GM19452 (cell line): ENCODE data around the gene RNF43.

Experiments
- ATAC-seq: cut with Tn5 transposase; IDR thresholded peaks from one replicate; pipeline ENCODE4 v1.9.1; 2021; ENCODE audit not compliant: unreplicated experiment

The RNF43 gene

DNA sequence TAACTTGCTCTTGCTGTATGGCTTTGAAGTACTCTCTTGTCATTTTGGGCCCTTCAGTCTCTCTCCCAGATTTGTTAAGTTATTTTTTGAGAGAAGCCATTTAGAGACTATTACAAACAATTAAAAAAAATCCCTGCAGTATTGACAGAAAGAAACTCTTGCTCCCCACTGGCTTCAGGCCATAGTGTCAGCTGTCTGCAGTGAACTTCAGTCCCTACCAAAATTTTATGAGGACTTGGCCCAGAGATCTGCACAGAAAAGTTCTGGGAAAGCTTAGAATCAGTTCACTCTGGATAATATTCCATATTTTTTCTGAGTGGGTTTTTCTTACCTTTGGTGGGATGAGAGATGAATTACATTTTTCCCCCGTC lies 34.5 kb downstream of the RNF43 start:
- no peak for ATAC-seq

DNA sequence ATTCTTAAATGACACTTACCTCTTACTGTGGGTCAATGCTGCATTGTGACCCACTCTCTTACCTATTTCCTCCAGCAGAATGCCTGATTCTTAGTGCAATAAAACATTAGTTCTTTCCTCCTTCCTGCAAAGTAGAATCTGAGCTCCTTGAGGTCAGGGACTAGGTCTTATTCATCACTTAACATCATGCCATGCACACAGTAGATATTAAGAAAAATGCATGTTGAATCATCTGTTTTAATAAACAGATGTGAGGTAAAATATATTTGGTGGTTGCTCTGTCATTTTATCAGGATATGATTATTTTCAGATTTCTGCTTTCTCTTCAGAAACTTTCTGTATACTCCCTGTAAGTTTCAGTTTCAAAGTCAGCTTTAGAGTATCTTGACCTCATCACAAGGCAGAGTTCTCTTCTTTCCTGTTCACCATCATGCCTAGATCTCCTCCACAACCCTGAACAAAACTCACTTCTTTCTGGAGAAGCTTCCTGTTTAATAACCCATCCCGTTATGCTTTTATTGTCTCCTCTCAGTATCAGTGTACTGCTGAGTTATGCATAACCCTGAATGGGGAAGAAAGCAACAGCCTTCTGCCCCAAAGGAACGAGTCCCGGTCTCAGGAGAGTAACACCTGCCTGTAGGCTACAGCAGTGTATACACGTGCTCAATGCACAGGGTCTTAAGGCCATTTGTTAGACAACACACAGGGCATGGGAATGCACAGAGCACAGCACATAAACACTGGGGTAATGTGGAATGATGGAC lies 35.0 kb downstream of the RNF43 start:
- ATAC-seq, result no peak

DNA sequence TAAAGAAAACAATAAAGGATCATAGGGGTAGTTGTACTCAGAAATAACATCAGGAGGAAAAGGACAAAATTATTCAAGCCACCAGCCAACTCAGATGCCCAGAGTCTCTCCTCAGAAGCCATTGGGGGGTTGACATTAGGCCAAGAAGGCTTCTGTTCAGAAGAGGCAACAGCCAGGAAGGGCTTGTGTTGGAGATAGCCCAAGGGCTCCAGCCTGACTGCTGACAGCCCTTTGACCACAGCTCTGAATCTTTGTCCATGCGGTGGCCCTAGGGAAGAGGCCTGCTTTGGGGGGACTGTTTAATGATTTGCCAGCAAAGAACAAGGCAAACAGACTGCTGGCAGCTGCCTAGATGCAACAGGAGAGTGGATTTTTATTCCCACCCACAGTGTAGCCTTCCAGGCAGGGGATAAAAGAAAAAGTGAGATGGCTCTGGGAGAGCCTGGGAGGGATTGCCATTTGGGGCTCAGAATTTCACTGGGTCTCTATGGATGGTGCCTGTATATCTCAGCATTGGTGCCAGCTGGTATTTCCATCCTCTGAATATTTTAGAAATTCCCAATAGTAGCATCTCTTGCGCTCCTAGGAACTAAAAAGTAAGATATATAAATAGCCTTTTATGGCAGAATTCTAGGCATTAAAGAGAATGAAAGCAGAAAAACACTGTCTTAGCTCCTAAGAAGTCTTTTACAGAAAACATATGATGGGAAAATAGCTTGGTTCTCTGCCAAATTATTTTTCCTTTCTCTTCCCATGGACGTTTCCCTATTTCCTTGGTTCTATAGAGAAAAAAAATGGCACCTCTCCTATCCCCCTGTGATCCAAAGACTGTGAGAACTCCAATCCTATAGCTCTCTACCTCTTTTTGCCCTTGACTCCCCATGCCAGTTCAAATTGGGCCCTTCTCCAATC lies 36.0 kb downstream of the RNF43 start:
- no peak for ATAC-seq

DNA sequence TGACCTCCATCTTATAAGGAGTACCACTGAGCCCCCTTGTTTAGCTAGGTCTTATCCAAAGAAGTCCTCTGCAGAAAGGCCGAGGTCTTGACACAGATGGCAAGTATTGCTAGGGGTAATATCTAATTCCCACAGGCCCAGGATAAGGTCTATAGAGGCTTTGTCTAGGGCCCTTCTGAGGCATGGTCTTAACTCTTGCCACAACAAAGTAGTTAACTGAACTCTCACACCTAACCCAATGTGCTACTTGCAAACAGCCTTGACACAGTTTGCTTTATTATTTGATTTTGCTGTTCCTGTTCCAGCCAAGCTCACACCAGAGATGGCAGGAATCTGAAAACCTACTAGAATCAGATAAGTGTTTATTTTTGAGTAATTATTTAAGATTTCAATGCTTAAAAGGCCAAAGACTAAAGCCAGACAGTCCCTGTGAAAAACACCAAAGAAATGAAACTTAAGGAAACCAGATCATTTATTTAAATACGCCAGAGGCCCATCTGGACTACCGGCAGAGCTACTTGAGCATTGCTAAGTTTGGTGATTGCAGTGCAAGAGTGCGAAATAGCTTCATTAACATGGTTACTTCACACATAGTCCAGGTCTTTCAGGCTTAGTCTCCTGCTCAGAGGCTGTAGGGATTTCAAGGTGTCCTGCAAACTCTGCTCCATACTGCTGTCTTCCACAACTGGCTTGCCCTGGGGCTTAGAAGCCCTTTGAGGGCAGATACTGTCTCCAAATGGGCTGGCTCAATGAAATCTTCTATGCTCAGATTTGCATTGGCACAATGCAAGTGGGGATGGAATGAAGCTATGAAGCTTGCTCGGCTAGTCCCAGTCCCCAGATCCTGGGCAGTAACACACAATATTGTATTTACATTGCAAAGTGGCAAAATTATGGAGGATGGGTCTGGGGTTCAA lies 36.9 kb downstream of the RNF43 start:
- ATAC-seq, result no peak

DNA sequence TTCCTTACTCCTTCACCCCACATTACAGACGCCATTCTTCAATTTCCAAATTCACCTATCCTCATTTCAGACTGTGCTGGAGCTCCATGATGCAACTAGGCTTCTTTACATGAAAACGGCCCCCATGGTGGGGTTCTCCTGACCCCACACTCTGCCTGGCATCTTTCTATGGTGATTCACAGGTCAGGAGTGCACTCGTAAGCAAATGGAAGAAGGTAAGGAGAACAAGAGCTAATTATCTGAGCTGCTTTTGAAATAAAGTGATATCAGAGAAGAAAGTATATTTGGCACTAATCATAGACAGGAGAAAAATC lies 37.9 kb downstream of the RNF43 start:
- no peak for ATAC-seq

DNA sequence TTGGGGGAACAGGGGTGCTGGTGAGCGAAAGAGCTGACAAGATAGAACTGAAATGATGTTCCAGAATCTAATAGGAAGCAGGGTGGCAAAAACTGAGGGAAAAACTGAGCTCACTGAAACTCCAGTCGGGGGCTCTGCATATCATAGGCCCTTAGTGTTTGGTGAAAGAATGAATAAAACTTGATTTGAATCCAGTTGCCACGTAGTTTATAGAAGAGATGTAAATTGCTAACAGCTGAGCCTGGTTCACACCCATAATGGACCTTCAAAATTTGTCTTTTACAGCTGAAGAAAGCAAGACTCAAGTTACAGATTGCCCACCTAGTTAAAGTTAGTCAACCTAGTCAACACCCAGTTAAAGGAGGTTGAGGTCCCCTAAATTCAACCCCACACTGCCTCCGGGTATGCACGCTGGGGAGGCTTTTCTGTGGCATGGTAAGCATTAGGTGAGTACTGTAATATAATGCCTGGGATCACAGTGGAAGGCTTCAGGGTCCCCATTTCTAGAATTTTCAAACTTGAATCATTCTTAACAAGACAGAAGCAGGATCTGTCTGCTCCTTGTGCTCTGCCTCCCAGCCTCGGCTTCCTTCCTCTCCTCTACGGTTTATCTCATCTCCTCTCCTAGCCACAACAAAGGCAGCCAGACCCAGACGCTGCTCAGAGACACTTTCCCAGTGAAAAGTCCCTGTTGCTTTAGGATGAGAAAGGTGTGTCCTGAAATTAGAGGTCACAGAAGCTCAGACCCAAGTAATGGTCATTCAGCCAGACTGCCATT lies 38.4 kb downstream of the RNF43 start:
- ATAC-seq, result no peak

DNA sequence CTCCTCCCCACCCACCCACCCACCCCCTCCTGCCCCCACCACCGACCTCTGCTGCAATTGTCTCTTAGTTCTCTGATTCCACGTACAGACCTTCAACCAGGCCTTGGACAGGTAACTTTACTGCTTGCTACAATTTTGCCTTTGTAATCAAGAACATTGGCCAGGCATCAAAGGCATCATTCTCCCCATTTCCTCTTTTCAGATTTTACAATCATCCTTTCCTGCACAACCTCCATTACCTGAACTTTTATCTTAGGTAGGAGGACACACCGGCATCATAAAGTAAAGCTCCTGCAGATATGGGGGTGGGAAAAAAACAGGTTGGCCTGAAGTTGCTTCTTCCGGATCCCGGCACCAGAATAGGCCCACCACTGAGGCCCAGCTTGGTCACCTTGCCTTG lies 39.7 kb downstream of the RNF43 start:
- no peak for ATAC-seq

DNA sequence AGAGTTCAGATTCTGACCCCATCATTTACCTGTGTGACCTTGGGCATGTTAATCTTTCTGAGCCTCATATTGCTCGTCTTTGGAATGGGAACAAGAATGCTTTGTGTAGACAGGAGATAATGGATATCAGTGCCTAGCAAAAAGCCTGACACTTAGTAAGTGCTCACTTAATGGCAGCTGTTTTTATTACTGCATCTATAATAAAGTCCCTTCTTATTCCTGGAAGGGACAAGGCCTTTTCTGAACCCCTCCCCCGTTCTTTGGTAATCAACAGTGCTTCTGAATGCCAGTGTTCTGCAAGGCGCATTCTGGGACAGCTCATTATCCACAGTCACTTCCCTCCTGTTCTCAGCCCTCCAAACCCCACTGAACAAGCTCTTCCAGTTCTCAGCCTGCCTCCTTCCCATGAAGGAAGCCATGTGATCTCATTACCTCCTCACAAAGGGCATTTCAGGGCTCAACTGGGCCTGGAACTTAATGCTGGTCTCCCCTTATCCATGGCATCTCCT lies 40.2 kb downstream of the RNF43 start:
- no peak for ATAC-seq

DNA sequence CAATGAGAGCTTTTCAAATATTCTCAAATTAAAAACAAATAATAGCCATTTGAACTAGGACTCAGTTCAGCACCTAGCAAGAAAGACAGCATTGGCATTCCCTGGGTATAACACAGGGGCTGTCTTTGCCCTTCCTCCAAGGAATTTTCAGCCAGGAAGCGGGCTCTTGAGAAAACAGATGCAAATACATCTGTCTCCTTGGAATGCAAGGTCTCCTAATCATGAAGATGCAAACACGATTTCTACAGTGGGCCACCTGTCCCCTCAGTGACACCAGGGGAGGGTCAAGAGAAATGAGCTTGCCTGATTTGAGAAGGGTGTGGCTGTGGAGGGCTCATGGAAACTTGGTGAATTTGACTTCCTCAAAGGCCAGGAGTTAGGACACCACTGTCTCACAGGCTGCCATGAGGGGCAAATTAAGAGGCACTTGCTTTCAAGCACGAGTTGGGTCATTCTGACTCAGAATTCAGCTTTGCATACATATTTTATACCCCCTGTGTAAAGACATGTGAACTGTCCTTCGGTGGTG lies 40.8 kb downstream of the RNF43 start:
- ATAC-seq, result no peak

DNA sequence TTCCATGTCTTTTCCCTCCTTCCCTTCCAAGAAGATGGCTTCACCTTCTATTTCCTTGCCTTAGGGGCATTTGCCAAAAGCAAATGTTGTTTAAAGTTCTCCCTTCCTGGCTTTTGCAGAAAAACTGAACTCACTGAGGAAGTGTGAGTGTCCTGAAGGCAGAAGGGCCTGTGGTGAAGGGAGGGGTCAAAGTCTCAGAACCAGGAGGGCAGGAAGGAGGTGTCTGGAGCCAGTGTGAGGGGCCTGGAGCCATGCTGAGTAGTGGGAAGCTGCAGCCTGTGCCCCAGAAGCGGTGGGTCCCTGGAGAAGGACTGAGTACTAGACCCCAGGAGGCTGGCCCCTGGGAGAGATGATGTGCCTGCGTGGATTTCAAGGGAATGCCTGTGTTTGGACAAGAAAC lies 41.5 kb downstream of the RNF43 start:
- no peak for ATAC-seq

DNA sequence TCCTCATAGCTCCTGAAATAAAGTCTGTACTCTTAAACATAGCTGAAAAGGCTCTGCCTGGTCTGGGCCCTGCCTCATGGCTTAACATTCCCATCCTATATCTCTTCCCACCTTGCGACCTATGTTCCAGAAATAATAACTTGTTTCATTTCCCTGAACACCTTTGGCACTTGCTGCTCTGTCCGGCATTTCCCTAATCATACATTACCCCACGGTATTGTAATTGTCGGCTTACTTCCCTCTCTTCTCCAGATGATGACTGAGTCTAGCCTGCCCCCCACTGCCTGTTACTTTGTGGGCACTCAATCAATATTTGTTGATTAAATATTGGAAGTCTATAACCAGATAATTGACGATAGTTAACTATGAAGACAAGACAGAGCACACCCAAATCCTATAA lies 42.1 kb downstream of the RNF43 start:
- no peak for ATAC-seq

DNA sequence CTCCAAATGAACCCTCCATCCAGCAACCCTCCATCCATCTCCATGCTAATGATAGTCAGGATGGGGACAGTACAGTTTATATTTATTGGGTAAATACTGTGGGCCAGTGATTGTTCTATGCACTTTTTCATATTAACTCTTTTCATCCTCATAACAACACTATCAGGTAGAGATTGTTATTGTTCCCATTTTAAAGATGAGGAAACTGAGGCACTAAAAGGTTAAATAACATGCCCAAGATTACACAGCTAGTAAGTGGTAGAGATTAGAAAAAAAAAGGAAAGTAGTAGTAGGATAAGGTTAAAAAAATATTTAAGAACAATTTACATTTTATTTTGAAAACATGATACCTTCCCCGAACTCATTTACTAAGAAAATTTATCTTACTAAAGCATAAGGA lies 43.4 kb downstream of the RNF43 start:
- no peak for ATAC-seq

DNA sequence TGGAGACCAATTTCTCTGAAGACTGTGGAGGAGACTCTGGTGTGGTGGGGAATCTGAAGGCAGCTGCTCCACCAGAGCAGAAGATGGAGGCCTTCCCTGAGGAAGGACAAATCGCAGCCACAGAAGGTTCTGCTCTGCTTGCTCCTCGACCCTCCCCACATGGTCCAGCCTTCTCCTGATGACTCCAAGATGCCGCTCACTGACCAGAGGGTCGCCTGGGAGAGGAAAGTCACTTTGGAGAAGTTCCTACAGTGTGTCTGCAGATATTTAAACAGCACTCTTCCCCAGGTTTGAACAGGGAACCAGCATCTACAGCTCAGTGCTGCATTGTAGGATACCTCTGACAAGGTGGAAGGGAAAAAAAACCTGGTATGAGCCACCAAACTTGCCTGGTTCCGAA lies 44.3 kb downstream of the RNF43 start:
- no peak for ATAC-seq

DNA sequence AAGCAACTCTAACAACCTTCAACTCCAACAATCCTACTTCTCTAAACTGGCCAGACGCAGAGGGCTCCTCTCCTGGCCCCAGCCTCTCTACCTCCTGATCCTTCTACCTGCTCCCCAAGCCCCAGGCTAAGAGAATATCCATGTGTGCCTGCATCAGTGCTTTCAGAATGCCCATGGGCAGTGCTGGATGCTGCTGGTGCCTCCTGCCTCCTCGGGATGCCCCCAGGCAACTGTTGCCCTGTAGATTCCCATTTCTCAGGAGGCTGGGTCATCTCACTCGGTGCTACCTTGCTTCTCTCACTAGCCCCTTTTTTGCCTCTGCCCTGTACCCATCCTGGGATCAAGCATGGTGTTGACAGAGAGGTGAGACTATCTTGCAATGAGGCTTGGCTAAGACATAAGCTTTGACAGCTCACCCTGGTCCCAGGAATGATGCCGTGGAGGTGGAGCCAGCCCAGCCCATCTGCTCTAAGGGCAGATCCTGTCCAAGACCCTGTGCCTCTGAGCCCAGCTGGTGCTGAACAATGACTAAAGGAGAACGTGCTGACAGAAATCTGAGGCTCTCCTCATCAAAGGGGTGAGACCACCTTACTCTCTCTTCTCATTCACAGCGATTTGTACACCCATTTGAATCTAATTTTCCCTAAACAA lies 45.9 kb downstream of the RNF43 start:
- no peak for ATAC-seq

DNA sequence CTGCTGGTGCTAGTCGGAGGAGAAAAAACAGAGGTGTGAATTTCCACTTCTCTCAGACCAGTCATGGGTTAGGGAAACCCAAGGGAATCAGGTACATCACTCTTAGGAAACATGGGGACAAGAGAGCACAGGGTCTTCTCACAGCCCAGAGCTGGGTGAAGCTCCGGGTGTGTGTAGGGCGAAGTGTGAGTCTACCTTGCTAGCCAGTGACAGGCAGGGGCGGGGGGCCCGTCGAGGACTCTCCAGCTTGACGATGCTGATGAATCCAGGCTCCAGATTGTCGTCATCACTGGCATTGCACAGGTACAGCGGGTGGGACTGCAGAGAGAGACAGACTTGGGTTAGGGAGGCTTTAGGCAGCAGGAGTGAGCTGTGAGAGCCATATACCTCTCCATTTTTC lies 46.6 kb downstream of the RNF43 start:
- no peak for ATAC-seq

DNA sequence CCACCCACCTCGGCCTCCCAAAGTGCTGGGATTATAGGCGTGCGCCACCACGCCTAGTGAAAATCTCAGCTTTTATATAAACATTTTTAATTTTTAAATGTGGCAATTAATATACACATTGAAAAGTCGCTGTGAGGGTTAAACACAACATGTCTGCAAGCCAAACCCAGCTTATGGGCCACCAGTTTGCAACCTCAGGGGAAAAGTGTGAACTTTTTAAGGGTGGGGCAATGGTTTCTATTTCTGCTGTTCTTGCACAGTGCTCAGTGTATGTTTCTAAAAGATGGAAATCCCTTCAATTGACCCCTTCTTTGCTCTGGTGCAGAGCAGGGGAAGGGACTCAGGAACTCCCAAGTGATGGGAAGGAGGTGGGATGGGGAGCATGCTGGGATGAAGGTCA lies 47.0 kb downstream of the RNF43 start:
- no peak for ATAC-seq

DNA sequence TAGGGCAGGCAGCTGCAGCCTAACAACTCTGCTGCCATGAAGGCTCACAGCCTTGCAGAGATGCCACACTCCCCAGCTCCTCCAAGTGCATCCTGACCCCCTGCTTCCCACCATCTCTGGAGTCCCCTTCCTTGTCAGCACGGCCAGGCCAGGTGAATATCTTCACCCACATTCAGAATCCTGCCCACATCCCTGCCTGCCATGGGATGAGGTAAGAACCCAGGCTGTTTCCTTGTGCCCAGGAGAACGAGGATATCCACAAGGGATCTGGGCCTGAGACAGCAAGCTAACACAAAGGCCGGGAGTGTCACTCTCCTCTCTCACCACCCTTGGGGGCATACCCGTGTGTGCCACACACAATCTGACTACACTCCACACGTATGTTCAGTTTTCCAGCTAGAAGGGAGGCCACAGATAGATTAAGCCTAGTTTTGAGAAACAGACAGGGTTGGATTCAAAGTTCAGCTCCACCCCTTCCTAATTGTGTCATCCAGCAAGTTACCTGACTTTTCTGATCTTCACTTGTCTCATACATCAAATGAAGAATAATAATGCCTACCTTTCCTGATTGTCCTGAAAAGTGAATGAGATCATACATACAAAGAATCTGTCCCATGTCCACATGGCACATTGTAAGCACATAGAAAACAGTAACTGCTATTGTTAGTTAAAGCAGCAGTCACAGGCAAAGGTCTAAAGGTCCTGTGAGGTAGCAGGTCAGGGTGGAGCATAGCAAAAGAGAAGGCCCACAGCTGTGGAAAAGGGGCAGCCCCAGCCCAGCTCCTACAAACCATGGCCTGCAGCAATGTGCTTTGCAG lies 47.9 kb downstream of the RNF43 start:
- no peak for ATAC-seq

DNA sequence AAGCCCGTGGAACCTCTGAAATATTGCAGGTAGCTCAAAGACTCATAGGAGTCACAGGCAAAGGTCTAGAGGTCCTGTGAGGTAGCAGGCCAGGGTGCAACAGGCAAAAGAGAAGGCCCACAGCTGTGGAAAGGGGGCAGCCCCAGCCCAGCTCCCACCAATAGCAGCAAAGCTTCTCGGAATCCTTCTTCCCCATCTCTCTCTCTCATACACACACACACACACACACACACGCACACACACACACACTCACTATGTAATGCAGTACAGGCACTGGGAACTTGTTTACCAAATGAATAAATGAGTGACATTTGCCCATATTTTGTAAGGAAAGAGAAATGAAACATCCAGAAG lies 48.5 kb downstream of the RNF43 start:
- ATAC-seq, result no peak
